ENCODE results near the gene ATP10D.

- no peak for TF ChIP-seq POLR2A (IDR thresholded peaks at IDR 0.05)
- no peak for TF ChIP-seq CTCF (IDR thresholded peaks at IDR 0.05)
These were observed 3.6 kb downstream of the ATP10D start for GRCh38 chr4:47488706-47489105.
